ENCODE results near the gene SNCA. TPM values are rescaled to one million over a fixed set of nuclear protein-coding genes. Genes with fewer than 3 reads are reported as not detected.

The SNCA gene
- total and polyA plus RNA-seq, 2 of the 8 experiments (the other 6 are each of a cell fraction or from before 2014, with no cell fraction given): 8.5 to 16.8 TPM

GRCh38 chr4:89716893-89717292, 120.1 kb downstream of the SNCA start:
- Histone ChIP-seq H3K79me2 (ENCODE audit: control insufficient read depth in 1 of 2, insufficient read depth in 2 of 2, low read length in 2 of 2) (no peaks in the 10 kb centered on the region), H3K79me1 (ENCODE audit: low read depth, low read length) (no peaks in the 10 kb centered on the region), H3K9me3 (ENCODE audit: insufficient read depth in 2 of 2, low read depth in 1 of 2, low read length in 1 of 2) (no peaks in the 10 kb centered on the region), H4K5ac (ENCODE audit: insufficient read length, low read depth, low read length) (no peak overlapping the region), H3K14ac (ENCODE audit: insufficient read length) (no peak overlapping the region), H2BK15ac (ENCODE audit: low read length) (no peak overlapping the region), H2BK20ac (ENCODE audit: low read length) (no peak overlapping the region), H3K56ac (replicated peaks; ENCODE audit: insufficient read length, low read depth, low read length) (no peak overlapping the region), H3K4ac (replicated peaks; ENCODE audit: insufficient read length, low read depth, low read length) (no peak overlapping the region), H2BK5ac (ENCODE audit: low read depth, low read length) (no peak overlapping the region), H3K18ac (ENCODE audit: extremely low read depth, low read length) (no peak overlapping the region), H2BK120ac (replicated peaks; ENCODE audit: low read depth, low read length) (no peak overlapping the region), H3K23ac (ENCODE audit: insufficient read length) (no peak overlapping the region), H3K4me2 (ENCODE audit: insufficient read depth in 1 of 2, low read depth in 2 of 2, low read length in 2 of 2) (no peak overlapping the region), H4K91ac (replicated peaks; ENCODE audit: insufficient read length, low read length) (no peak overlapping the region), H3K27ac (ENCODE audit: low read depth, low read length) (no peak overlapping the region), H3K36me3 (ENCODE audit: control insufficient read depth in 2 of 4, insufficient read depth in 4 of 4, low read length in 3 of 4) (no peaks in the 10 kb centered on the region), H2BK12ac (ENCODE audit: low read depth, low read length) (no peak overlapping the region), H4K20me1 (replicated peaks in 1 of 2; ENCODE audit: control insufficient read depth in 1 of 2, insufficient read depth in 2 of 2, low read length in 2 of 2) (no peaks in the 10 kb centered on the region), H3K4me3 (ENCODE audit: extremely low read depth in 1 of 4, insufficient read depth in 2 of 4, low read depth in 3 of 4, low read length in 4 of 4) (no peak overlapping the region), H3K9ac (replicated peaks in 1 of 4; ENCODE audit: extremely low read depth in 1 of 4, low read depth in 3 of 4, low read length in 3 of 4) (no peak overlapping the region), H3K23me2 (ENCODE audit: low read depth, low read length) (no peaks in the 10 kb centered on the region), H3K27me3 (replicated peaks in 1 of 4; ENCODE audit: control insufficient read depth in 3 of 4, extremely low read depth in 1 of 4, insufficient read depth in 3 of 4, low read length in 3 of 4) (no peaks in the 10 kb centered on the region), H3K4me1 (replicated peaks in 1 of 4; ENCODE audit: control insufficient read depth in 3 of 4, insufficient read depth in 4 of 4, low read length in 3 of 4) (no peaks in the 10 kb centered on the region), H2AK5ac (ENCODE audit: low read depth, low read length) (no peak overlapping the region), H4K8ac (ENCODE audit: extremely low read depth, insufficient read depth, low read length) (no peak overlapping the region), H2AFZ (ENCODE audit: low read length) (no peak overlapping the region)
- 87% methylated on average over 6 of the region's 6 CpGs; no CpG with 5 or more reads in 1 of the 2 experiments for WGBS, 2 experiments (ENCODE audit: extremely low coverage in 1 of 2, insufficient coverage in 1 of 2, insufficient read length in 1 of 2, insufficient replicate concordance in 2 of 2, low coverage in 1 of 2, low lambda C conversion rate in 2 of 2, missing lambda C conversion rate in 1 of 2)
- DNase-seq (ENCODE audit: low read depth in 1 of 2, low spot score in 2 of 2) (no peak), FAIRE-seq (no peak)
- TF ChIP-seq CHD2 (IDR thresholded peaks at IDR 0.05; ENCODE audit: low read length) (no peak), TEAD4 (IDR thresholded peaks at IDR 0.05; ENCODE audit: low read depth, low read length) (no peak), KDM1A (IDR thresholded peaks at IDR 0.05; ENCODE audit: borderline replicate concordance, low read length) (no peak), KDM5A (IDR thresholded peaks at IDR 0.05; ENCODE audit: low read length) (no peak), CBX8 (IDR thresholded peaks at IDR 0.05; ENCODE audit: borderline replicate concordance, low read depth, low read length) (no peak), POLR2AphosphoS5 (IDR thresholded peaks at IDR 0.05; ENCODE audit: low read depth, low read length) (no peak), SIX5 (IDR thresholded peaks at IDR 0.05; ENCODE audit: low read depth, low read length) (no peak), NRF1 (IDR thresholded peaks at IDR 0.05; ENCODE audit: low read depth, low read length) (no peak)
- ChIA-PET CTCF (ENCODE audit: partially characterized antibody) (interaction anchor here (1.1 kb wide), 1 partner anchor 9 kb away, joined by 3 read pairs; no protein-coding TSS in a partner anchor), POLR2A (ENCODE audit: partially characterized antibody) (no interaction called here)
